Measurements from ENCODE around the gene DPH3. TPM values are rescaled to one million over a fixed set of nuclear protein-coding genes. Genes with fewer than 3 reads are reported as not detected.

Gene DPH3
- polyA plus RNA-seq, 2 of the 4 experiments (the other 2 are of a cell fraction): 20.5 to 34.7 TPM

DNA sequence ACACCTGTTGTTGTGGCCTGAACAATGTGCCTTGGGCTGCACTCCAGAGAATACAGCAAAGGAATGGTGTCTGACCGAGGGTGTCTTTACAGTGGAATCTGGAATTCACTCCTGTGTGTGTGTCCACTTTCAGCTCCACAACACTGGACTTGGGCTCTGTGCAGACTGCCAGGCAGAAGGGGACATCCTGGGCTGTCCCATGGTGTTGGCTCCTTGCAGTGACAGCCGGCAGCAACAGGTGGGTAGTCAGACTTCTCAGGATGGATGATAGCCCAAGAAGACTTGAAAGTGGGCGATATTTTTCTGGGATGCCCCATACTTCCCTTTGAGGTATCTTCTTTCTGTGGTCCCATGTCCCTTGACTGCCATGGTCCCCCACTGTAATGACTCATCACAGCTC, 45.0 kb downstream of the DPH3 start:
- DNase-seq (ENCODE audit: low read depth in 1 of 2, low spot score in 1 of 2) (no peak), ATAC-seq (no peak), FAIRE-seq (no peak)
- Histone ChIP-seq H3K4me3 (no peak overlapping the region), H3K4me2 (no peak overlapping the region), H3K9me3 (no peaks in the 10 kb centered on the region), H3K27ac (no peak overlapping the region), H3K4me1 (no peaks in the 10 kb centered on the region)
- ChIA-PET CTCF (no interaction called here), POLR2A (no interaction called here)
- TF ChIP-seq POLR2A (IDR thresholded peaks at IDR 0.05; ENCODE audit: low read length): no peak
- no peak for TF ChIP-seq NFE2L2 (conservative IDR thresholded peaks at IDR 0.05; ENCODE audit: low read length)
- TF ChIP-seq CHD4 (IDR thresholded peaks at IDR 0.05; ENCODE audit: borderline replicate concordance): no peak
- TF ChIP-seq EP300 (IDR thresholded peaks at IDR 0.05): no peak
- no peak for TF ChIP-seq PHF8 (IDR thresholded peaks at IDR 0.05; ENCODE audit: borderline replicate concordance, low read depth)
- TF ChIP-seq RAD21 (conservative IDR thresholded peaks at IDR 0.05 in 1 of 2, IDR thresholded peaks at IDR 0.05 in 1 of 2): no peak
- TF ChIP-seq RARB (CRISPR knock-in tag; IDR thresholded peaks at IDR 0.05): no peak
- no peak for TF ChIP-seq ZC3H11A (IDR thresholded peaks at IDR 0.05)
- TF ChIP-seq FOXS1 (CRISPR knock-in tag; IDR thresholded peaks at IDR 0.05): no peak
- TF ChIP-seq FOSB (CRISPR knock-in tag; IDR thresholded peaks at IDR 0.05): no peak
- TF ChIP-seq HEYL (CRISPR knock-in tag; IDR thresholded peaks at IDR 0.05): no peak
- TF ChIP-seq JUN (IDR thresholded peaks at IDR 0.05): no peak
- TF ChIP-seq EHMT2 (IDR thresholded peaks at IDR 0.05; ENCODE audit: low read depth): no peak
- TF ChIP-seq SMC3 (IDR thresholded peaks at IDR 0.05): no peak
- no peak for TF ChIP-seq ESRRA (IDR thresholded peaks at IDR 0.05; ENCODE audit: borderline replicate concordance, low read length)
- no peak for TF ChIP-seq MYC (IDR thresholded peaks at IDR 0.05; ENCODE audit: borderline replicate concordance, low read length)
- WGBS (ENCODE audit: missing lambda C conversion rate): 63% methylated on average over 3 of the region's 3 CpGs

DNA sequence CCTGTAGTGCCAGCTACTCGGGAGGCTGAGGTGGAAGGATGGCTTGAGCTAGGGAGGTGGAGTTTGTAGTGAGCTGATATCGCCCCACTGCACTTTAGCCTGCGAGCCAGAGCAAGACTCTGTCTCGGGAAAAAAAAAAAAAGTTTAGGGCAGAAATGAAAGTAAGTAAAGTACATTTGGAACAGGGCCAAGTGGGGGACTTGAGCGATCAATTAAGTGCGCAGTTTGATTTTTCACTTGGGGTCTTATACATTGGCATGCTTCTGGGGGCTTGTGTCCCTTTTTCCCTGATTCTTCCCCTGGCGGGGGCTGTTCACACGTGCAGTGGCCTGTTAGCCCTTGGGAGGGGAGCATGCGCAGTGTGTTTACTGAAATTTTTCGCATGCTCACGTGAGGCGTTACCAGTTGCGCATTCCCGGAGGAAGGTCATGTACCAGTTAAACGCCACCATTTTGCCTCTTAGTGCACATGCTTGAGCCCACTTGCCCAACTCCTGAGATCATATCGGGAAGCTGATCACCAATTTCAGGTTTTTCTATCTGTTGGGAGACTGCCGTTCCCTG, 48.3 kb downstream of the DPH3 start:
- Histone ChIP-seq H3K27ac (no peak overlapping the region), H3K4me3 (no peak overlapping the region), H3K4me2 (no peak overlapping the region), H3K4me1 (no peaks in the 10 kb centered on the region), H3K9me3 (no peaks in the 10 kb centered on the region)
- CTCF ChIA-PET: interaction anchor here (0.6 kb wide), 2 partner anchors 28 to 31 kb away, joined by 3 read pairs; no protein-coding TSS in a partner anchor
- 88% methylated on average over 17 of the region's 17 CpGs for WGBS (ENCODE audit: missing lambda C conversion rate)
- no peak for FAIRE-seq
- TF ChIP-seq HOXB13 (CRISPR knock-in tag; IDR thresholded peaks at IDR 0.05; ENCODE audit: low read depth) (no peak), FOSB (CRISPR knock-in tag; IDR thresholded peaks at IDR 0.05) (no peak), TFCP2L1 (CRISPR knock-in tag; IDR thresholded peaks at IDR 0.05) (no peak), EHMT2 (IDR thresholded peaks at IDR 0.05; ENCODE audit: low read depth) (no peak), RFX5 (IDR thresholded peaks at IDR 0.05) (no peak), PHF8 (IDR thresholded peaks at IDR 0.05; ENCODE audit: borderline replicate concordance, low read depth) (no peak), FOXS1 (CRISPR knock-in tag; IDR thresholded peaks at IDR 0.05) (no peak), MAFK (IDR thresholded peaks at IDR 0.05; ENCODE audit: partially characterized antibody) (no peak), GATA3 (IDR thresholded peaks at IDR 0.05; ENCODE audit: borderline replicate concordance) (no peak), TP53 (CRISPR knock-in tag; IDR thresholded peaks at IDR 0.05) (no peak), POLR2AphosphoS2 (conservative IDR thresholded peaks at IDR 0.05; ENCODE audit: low read length) (no peak), CEBPB (IDR thresholded peaks at IDR 0.05) (no peak), RAD21 (conservative IDR thresholded peaks at IDR 0.05 in 1 of 2, IDR thresholded peaks at IDR 0.05 in 1 of 2) (no peak), FOSL2 (IDR thresholded peaks at IDR 0.05) (no peak), FOSL2 (CRISPR knock-in tag; IDR thresholded peaks at IDR 0.05) (no peak), ZFP36 (IDR thresholded peaks at IDR 0.05; ENCODE audit: borderline replicate concordance, partially characterized antibody) (no peak), ZSCAN20 (CRISPR knock-in tag; IDR thresholded peaks at IDR 0.05) (no peak), HDAC2 (IDR thresholded peaks at IDR 0.05) (no peak), SREBF2 (IDR thresholded peaks at IDR 0.05) (no peak)
- TF ChIP-seq, protein P1, sequence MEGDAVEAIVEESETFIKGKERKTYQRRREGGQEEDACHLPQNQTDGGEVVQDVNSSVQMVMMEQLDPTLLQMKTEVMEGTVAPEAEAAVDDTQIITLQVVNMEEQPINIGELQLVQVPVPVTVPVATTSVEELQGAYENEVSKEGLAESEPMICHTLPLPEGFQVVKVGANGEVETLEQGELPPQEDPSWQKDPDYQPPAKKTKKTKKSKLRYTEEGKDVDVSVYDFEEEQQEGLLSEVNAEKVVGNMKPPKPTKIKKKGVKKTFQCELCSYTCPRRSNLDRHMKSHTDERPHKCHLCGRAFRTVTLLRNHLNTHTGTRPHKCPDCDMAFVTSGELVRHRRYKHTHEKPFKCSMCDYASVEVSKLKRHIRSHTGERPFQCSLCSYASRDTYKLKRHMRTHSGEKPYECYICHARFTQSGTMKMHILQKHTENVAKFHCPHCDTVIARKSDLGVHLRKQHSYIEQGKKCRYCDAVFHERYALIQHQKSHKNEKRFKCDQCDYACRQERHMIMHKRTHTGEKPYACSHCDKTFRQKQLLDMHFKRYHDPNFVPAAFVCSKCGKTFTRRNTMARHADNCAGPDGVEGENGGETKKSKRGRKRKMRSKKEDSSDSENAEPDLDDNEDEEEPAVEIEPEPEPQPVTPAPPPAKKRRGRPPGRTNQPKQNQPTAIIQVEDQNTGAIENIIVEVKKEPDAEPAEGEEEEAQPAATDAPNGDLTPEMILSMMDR (IDR thresholded peaks at IDR 0.05): no peak
- no peak for DNase-seq (ENCODE audit: low read depth in 1 of 2, low spot score in 1 of 2)
- POLR2A ChIA-PET: no interaction called here
- ATAC-seq: no peak
